GM12801 (cell line): ENCODE measurements around the gene HOXC9.
A peak's percentile ranks its signal among the peaks of the same experiment; 100 is the strongest.

ENCODE experiments used
- CTCF ChIP-seq: IDR thresholded peaks from one replicate; pipeline ENCODE4 v1.5.1; 2011; ENCODE audit warnings: control low read depth; ENCODE audit not compliant: insufficient read length; ENCODE audit errors: extremely low read depth

Gene HOXC9

GRCh38 chr12:53989227-53990113 lies 10.5 kb upstream of the HOXC9 start:
- peak; percentile 71 for TF ChIP-seq CTCF

GRCh38 chr12:53990311-53991076 lies 9.5 kb upstream of the HOXC9 start:
- no peak for TF ChIP-seq CTCF

- no peak for TF ChIP-seq CTCF
Observed at GRCh38 chr12:53991077-53991460, 8.9 kb upstream of the HOXC9 start.

- no peak for TF ChIP-seq CTCF
Observed at GRCh38 chr12:53992377-53992889, 7.5 kb upstream of the HOXC9 start.

GRCh38 chr12:53993162-53994008 lies 6.6 kb upstream of the HOXC9 start:
- TF ChIP-seq CTCF: no peak

- no peak for TF ChIP-seq CTCF
Observed at GRCh38 chr12:53994009-53994263, 6.0 kb upstream of the HOXC9 start.

- TF ChIP-seq CTCF: no peak
Observed at GRCh38 chr12:53994264-53995001, 5.5 kb upstream of the HOXC9 start.
